ENCODE measurements around the gene PCDH19.
"Not testable (repeated sequence)": the region's sequence is repeated elsewhere in the genome, so short reads cannot be mapped to it uniquely, and the experiment has no call there.

Gene PCDH19, protein sequence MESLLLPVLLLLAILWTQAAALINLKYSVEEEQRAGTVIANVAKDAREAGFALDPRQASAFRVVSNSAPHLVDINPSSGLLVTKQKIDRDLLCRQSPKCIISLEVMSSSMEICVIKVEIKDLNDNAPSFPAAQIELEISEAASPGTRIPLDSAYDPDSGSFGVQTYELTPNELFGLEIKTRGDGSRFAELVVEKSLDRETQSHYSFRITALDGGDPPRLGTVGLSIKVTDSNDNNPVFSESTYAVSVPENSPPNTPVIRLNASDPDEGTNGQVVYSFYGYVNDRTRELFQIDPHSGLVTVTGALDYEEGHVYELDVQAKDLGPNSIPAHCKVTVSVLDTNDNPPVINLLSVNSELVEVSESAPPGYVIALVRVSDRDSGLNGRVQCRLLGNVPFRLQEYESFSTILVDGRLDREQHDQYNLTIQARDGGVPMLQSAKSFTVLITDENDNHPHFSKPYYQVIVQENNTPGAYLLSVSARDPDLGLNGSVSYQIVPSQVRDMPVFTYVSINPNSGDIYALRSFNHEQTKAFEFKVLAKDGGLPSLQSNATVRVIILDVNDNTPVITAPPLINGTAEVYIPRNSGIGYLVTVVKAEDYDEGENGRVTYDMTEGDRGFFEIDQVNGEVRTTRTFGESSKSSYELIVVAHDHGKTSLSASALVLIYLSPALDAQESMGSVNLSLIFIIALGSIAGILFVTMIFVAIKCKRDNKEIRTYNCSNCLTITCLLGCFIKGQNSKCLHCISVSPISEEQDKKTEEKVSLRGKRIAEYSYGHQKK (N-terminal part only)

DNA sequence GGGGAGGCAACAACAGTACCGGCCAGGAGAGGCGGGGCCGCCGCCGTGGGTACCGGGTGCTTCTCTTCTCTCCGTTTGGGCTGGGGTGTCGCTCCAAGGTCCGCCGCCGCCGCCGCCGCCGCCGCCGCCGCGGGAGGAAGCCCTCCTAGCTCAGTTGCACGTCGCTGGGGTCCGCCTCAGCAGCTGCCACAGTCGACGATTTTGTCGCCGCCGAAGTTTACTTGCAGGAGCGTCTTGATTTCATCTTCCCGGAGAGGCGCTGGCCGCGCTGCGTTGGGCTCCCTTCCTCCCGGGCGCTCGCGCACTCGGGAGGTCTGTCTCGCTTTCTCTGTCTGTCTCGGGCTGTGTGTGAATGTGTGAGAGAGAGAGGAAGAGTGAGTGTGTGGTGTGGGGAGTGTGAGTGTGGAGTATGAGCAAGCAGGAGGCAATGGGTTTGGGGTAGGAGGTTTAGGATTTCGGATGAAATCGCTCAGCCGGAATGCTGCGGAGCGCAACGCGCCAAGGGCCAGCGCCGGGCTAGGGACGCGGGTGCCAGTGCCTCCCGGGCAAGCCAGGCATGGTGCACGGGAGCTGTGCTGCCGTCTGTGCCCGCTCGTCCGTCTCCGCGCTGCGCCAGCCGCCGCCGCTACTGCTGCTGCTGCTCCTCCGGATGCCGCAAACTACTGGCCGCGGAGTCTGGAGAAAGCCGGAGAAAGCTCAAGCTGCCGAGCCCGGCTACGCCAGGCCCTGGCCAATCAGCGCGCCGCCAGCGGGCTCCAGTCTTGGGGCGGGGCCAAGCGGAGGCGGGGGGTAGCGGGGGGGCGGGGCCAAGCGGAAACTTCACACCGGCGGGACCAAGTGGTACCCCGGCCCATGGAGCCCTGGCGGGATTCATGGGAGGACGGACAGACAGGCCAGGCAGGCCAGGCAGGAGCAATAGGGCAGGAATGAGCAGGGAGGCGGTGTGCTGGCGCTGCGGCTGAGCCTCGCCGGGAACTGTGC, at the start of gene PCDH19:
Gene PCDH19 (minus strand): TSS at position 664 of the 981 bp plus-strand sequence. CDS start 1,676 bp downstream, outside the sequence.
- peaks cover 4% of the 10 kb centered on the region for H3K4me1 Mint-ChIP-seq (ENCODE audit: low read depth)
- no peak within 1 kb of the TSS for H3K27ac Mint-ChIP-seq
- peak within 1 kb of the TSS; percentile 79 for H3K4me3 Mint-ChIP-seq
- H3K9me3 Mint-ChIP-seq = no peaks in the 10 kb centered on the region
- H3K36me3 Mint-ChIP-seq (ENCODE audit: low read depth) = no peaks in the 10 kb centered on the region
- H3K27me3 Mint-ChIP-seq = peaks cover 69% of the 10 kb centered on the region

- Mint-ChIP-seq H3K4me1 (ENCODE audit: low read depth) (no peaks in the 10 kb centered on the region), H3K27me3 (no peaks in the 10 kb centered on the region), H3K27ac (no peak overlapping the region), H3K4me3 (no peak overlapping the region), H3K36me3 (ENCODE audit: low read depth) (no peaks in the 10 kb centered on the region), H3K9me3 (no peaks in the 10 kb centered on the region)
Observed at GRCh38 chrX:100449696-100450608, 39.9 kb upstream of the PCDH19 start.

- no peaks in the 10 kb centered on the region for H3K27me3 Mint-ChIP-seq
- no peak overlapping the region for H3K27ac Mint-ChIP-seq
- no peaks in the 10 kb centered on the region for H3K36me3 Mint-ChIP-seq (ENCODE audit: low read depth)
Observed at GRCh38 chrX:100447655-100448397, 37.8 kb upstream of the PCDH19 start.

DNA sequence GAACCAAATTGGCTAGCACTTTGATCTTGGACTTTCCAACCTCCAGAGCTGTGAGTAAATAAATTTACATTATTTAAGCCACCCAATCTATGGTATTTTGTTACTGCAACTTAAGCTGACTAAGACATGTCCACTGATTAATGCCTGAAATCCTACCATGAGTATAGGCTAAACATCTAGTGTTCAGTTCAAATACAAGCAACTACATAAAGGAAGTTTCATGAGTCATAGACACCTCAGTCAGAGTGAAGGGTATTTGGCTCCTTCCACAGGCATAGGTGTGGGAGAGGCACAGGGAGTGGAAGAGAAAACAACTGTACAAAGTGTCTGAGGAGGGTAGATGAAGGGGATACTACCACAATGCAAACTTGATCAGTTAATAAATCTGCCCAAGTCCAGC, 35.5 kb upstream of the PCDH19 start:
- Mint-ChIP-seq H3K27ac (no peak overlapping the region), H3K4me3 (no peak overlapping the region), H3K4me1 (ENCODE audit: low read depth) (no peaks in the 10 kb centered on the region), H3K27me3 (no peaks in the 10 kb centered on the region), H3K36me3 (ENCODE audit: low read depth) (no peaks in the 10 kb centered on the region), H3K9me3 (no peaks in the 10 kb centered on the region)

More at GRCh38 chrX:100447655-100448397, 37.8 kb upstream of the PCDH19 start:
- Mint-ChIP-seq H3K4me1 (ENCODE audit: low read depth) (no peaks in the 10 kb centered on the region), H3K4me3 (no peak overlapping the region), H3K9me3 (no peaks in the 10 kb centered on the region)

DNA sequence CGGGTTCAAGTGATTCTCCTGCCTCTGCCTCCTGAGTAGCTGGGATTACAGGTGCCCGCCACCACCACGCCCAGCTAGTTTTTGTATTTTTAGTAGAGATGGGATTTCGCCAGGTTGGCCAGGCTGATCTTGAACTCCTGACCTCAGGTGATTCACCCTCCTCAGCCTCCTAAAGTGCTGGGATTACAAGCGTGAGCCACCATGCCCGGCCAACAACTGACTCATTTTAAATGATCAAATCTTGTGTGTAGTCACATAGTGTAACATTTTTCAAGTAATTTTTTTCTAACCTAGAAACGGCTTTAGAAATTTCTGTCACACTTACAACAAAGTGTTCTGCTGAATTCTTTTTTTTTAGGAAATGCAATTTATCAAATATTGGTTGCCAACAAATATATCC, 31.2 kb upstream of the PCDH19 start:
- H3K27me3 Mint-ChIP-seq; H3K27ac Mint-ChIP-seq; H3K4me1 Mint-ChIP-seq (ENCODE audit: low read depth); H3K4me3 Mint-ChIP-seq; H3K9me3 Mint-ChIP-seq; H3K36me3 Mint-ChIP-seq (ENCODE audit: low read depth): not testable (repeated sequence)

- no peak overlapping the region for H3K27ac Mint-ChIP-seq
Observed at GRCh38 chrX:100440006-100440405, 29.9 kb upstream of the PCDH19 start.

GRCh38 chrX:100435726-100436125, 25.7 kb upstream of the PCDH19 start:
- Mint-ChIP-seq H3K36me3 (ENCODE audit: low read depth) (no peaks in the 10 kb centered on the region), H3K27me3 (no peaks in the 10 kb centered on the region), H3K4me3 (no peak overlapping the region), H3K27ac (no peak overlapping the region), H3K4me1 (ENCODE audit: low read depth) (no peaks in the 10 kb centered on the region), H3K9me3 (no peaks in the 10 kb centered on the region)

More at GRCh38 chrX:100440006-100440405, 29.9 kb upstream of the PCDH19 start:
- Mint-ChIP-seq H3K36me3 (ENCODE audit: low read depth) (no peaks in the 10 kb centered on the region), H3K4me1 (ENCODE audit: low read depth) (no peaks in the 10 kb centered on the region), H3K9me3 (no peaks in the 10 kb centered on the region), H3K27me3 (no peaks in the 10 kb centered on the region), H3K4me3 (no peak overlapping the region)

DNA sequence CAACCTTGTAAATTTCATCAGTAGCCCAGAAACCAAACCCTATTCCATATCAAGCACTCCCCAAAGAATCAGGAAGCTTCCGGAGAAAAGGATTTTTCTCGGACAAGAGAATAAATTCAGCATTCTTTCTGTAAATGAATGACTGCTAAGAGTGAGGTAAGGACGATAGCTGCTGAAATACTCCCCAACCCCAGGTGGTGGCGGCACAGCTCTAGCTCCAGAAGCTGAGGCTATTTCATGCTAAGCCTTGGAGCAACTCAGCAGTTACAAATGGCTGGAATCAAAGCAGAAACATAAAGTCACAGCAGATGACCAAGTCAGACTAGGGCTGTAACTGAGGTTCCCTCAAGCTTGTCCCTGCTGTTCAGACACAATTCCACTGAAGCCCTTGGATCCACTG, 13.9 kb upstream of the PCDH19 start:
- Mint-ChIP-seq H3K36me3 (ENCODE audit: low read depth) (no peaks in the 10 kb centered on the region), H3K9me3 (no peaks in the 10 kb centered on the region), H3K4me3 (no peak overlapping the region), H3K27me3 (no peaks in the 10 kb centered on the region), H3K4me1 (ENCODE audit: low read depth) (no peaks in the 10 kb centered on the region), H3K27ac (no peak overlapping the region)

- Mint-ChIP-seq H3K27ac (no peak overlapping the region), H3K4me1 (ENCODE audit: low read depth) (no peaks in the 10 kb centered on the region), H3K36me3 (ENCODE audit: low read depth) (no peaks in the 10 kb centered on the region), H3K9me3 (no peaks in the 10 kb centered on the region), H3K27me3 (peaks cover 13% of the 10 kb centered on the region), H3K4me3 (no peak overlapping the region)
Observed at GRCh38 chrX:100418556-100418955, 8.5 kb upstream of the PCDH19 start.

GRCh38 chrX:100417681-100418080, 7.6 kb upstream of the PCDH19 start:
- no peak overlapping the region for H3K27ac Mint-ChIP-seq
- H3K4me1 Mint-ChIP-seq (ENCODE audit: low read depth) = no peaks in the 10 kb centered on the region
- H3K9me3 Mint-ChIP-seq = no peaks in the 10 kb centered on the region
- no peak overlapping the region for H3K4me3 Mint-ChIP-seq
- no peaks in the 10 kb centered on the region for H3K36me3 Mint-ChIP-seq (ENCODE audit: low read depth)
- H3K27me3 Mint-ChIP-seq = peaks cover 22% of the 10 kb centered on the region

GRCh38 chrX:100413229-100413628, 3.2 kb upstream of the PCDH19 start:
- H3K27me3 Mint-ChIP-seq = peaks cover 44% of the 10 kb centered on the region
- no peaks in the 10 kb centered on the region for H3K9me3 Mint-ChIP-seq
- peaks cover 4% of the 10 kb centered on the region for H3K4me1 Mint-ChIP-seq (ENCODE audit: low read depth)
- no peaks in the 10 kb centered on the region for H3K36me3 Mint-ChIP-seq (ENCODE audit: low read depth)
- H3K27ac Mint-ChIP-seq = no peak overlapping the region
- H3K4me3 Mint-ChIP-seq = no peak overlapping the region

GRCh38 chrX:100411802-100412715, 2.0 kb upstream of the PCDH19 start:
- peaks cover 53% of the 10 kb centered on the region for H3K27me3 Mint-ChIP-seq
- no peaks in the 10 kb centered on the region for H3K9me3 Mint-ChIP-seq
- no peaks in the 10 kb centered on the region for H3K36me3 Mint-ChIP-seq (ENCODE audit: low read depth)
- peaks cover 4% of the 10 kb centered on the region for H3K4me1 Mint-ChIP-seq (ENCODE audit: low read depth)
- no peak overlapping the region for H3K4me3 Mint-ChIP-seq
- no peak overlapping the region for H3K27ac Mint-ChIP-seq
